H9 (cell line): ENCODE data around the gene TSPAN5. TPM values are rescaled to one million over a fixed set of nuclear protein-coding genes. Genes with fewer than 3 reads are reported as not detected.
A peak's percentile ranks its signal among the peaks of the same experiment; 100 is the strongest.

ENCODE experiments used
- DNase-seq: peaks from one replicate; pipeline ENCODE4 v3.0.0-alpha.2; 2017
- H2AFZ ChIP-seq: one replicate; pipeline ENCODE4 v1.6.1; 2013; ENCODE audit warnings: mild to moderate bottlenecking, low read length, control low read depth, moderate library complexity
- H2AK5ac ChIP-seq: 2 replicates; pipeline ENCODE4 v1.6.1; 2013; ENCODE audit warnings: low read length, control low read depth, mixed read lengths; ENCODE audit not compliant: insufficient read length
- H2BK120ac ChIP-seq: one replicate; pipeline ENCODE4 v1.6.1; 2013; ENCODE audit warnings: low read depth, mild to moderate bottlenecking, low read length, control low read depth, inconsistent platforms; ENCODE audit not compliant: poor library complexity, severe bottlenecking
- H2BK12ac ChIP-seq: 2 replicates; pipeline ENCODE4 v1.6.1; 2013; ENCODE audit warnings: low read length, control low read depth, mixed read lengths, low read depth; ENCODE audit not compliant: insufficient read length
- H2BK15ac ChIP-seq: 2 replicates; pipeline ENCODE4 v1.6.1; 2013; ENCODE audit warnings: low read depth, low read length, control low read depth
- H2BK20ac ChIP-seq: one replicate; pipeline ENCODE4 v1.6.1; 2013; ENCODE audit warnings: low read depth, mild to moderate bottlenecking, low read length, control low read depth, inconsistent platforms; ENCODE audit not compliant: poor library complexity, severe bottlenecking
- H2BK5ac ChIP-seq: 2 replicates; pipeline ENCODE4 v1.6.1; 2013; ENCODE audit warnings: low read length, control low read depth, mixed read lengths; ENCODE audit not compliant: insufficient read length
- H3K14ac ChIP-seq: 2 replicates; pipeline ENCODE4 v1.6.1; 2013; ENCODE audit warnings: low read length, control low read depth; ENCODE audit not compliant: insufficient read depth
- H3K18ac ChIP-seq: 2 replicates; pipeline ENCODE4 v1.6.1; 2013; ENCODE audit warnings: low read depth, mild to moderate bottlenecking, mixed read lengths, low read length, control low read depth; ENCODE audit not compliant: insufficient read length
- H3K23ac ChIP-seq: 2 replicates; pipeline ENCODE4 v1.6.1; 2013; ENCODE audit warnings: low read length, control low read depth, mixed read lengths, low read depth; ENCODE audit not compliant: insufficient read length
- H3K23me2 ChIP-seq: 2 replicates; pipeline ENCODE4 v1.6.1; 2013; ENCODE audit warnings: low read depth, mild to moderate bottlenecking, mixed read lengths, low read length, control low read depth; ENCODE audit not compliant: insufficient read length, poor library complexity, severe bottlenecking
- H3K27ac ChIP-seq: 2 replicates; pipeline ENCODE4 v1.5.1; 2013; ENCODE audit warnings: low read length, control low read depth, mixed read lengths, low read depth; ENCODE audit not compliant: insufficient read length
- H3K27me3 ChIP-seq: 2 replicates; pipeline ENCODE4 v1.6.1; 2013; ENCODE audit warnings: low read length, control low read depth, inconsistent platforms; ENCODE audit not compliant: insufficient read depth
- H3K4ac ChIP-seq: 2 replicates; pipeline ENCODE4 v1.6.1; 2013; ENCODE audit warnings: low read depth, mild to moderate bottlenecking, control low read depth, inconsistent platforms, low read length, moderate library complexity
- H3K4me1 ChIP-seq: 2 replicates; pipeline ENCODE4 v1.6.1; 2013; ENCODE audit warnings: low read length, control low read depth, inconsistent platforms; ENCODE audit not compliant: insufficient read depth
- H3K4me2 ChIP-seq: 2 replicates; pipeline ENCODE4 v1.6.1; 2013; ENCODE audit warnings: low read length, control low read depth, mixed read lengths; ENCODE audit not compliant: insufficient read length, insufficient read depth
- H3K56ac ChIP-seq: 2 replicates; pipeline ENCODE4 v1.6.1; 2013; ENCODE audit warnings: low read depth, mild to moderate bottlenecking, mixed read lengths, low read length, control low read depth; ENCODE audit not compliant: insufficient read length
- H3K79me1 ChIP-seq: 2 replicates; pipeline ENCODE4 v1.6.1; 2013; ENCODE audit warnings: low read depth, mild to moderate bottlenecking, moderate library complexity, low read length, control low read depth, inconsistent platforms; ENCODE audit not compliant: insufficient read depth, poor library complexity, severe bottlenecking
- H3K79me2 ChIP-seq: 2 replicates; pipeline ENCODE4 v1.6.1; 2013; ENCODE audit warnings: low read length, control low read depth, inconsistent platforms; ENCODE audit not compliant: insufficient read depth
- H3K9ac ChIP-seq: 2 replicates; pipeline ENCODE4 v1.6.1; 2013; ENCODE audit warnings: low read length, control low read depth, mixed read lengths; ENCODE audit not compliant: insufficient read length; ENCODE audit errors: extremely low read depth
- H3K9me3 ChIP-seq: one replicate; pipeline ENCODE4 v1.6.1; 2013; ENCODE audit warnings: low read depth, low read length, inconsistent platforms; ENCODE audit not compliant: control insufficient read depth
- H3T11ph ChIP-seq: one replicate; pipeline ENCODE4 v1.6.1; 2013; ENCODE audit warnings: mild to moderate bottlenecking, low read length, control low read depth, inconsistent platforms
- H4K20me1 ChIP-seq: one replicate; pipeline ENCODE4 v1.6.1; 2013; ENCODE audit not compliant: control insufficient read depth, insufficient read length, insufficient read depth
- H4K5ac ChIP-seq: 2 replicates; pipeline ENCODE4 v1.6.1; 2013; ENCODE audit warnings: low read depth, mild to moderate bottlenecking, mixed read lengths, low read length, control low read depth; ENCODE audit not compliant: insufficient read length
- H4K8ac ChIP-seq: replicated peaks from 2 replicates; pipeline ENCODE4 v1.6.1; 2013; ENCODE audit warnings: low read length, control low read depth, mixed read lengths, low read depth; ENCODE audit not compliant: insufficient read length
- H4K91ac ChIP-seq: 2 replicates; pipeline ENCODE4 v1.6.1; 2013; ENCODE audit warnings: low read depth, mild to moderate bottlenecking, moderate library complexity, mixed read lengths, low read length, control low read depth; ENCODE audit not compliant: insufficient read length
- H3K27ac Mint-ChIP-seq, 3 experiments: 2 replicates in 2 of 3; 3 replicates in 1 of 3; pipeline ENCODE4 v1.8.0; 2020 to 2021; ENCODE audit warnings: mixed read lengths in 3 of 3, mild to moderate bottlenecking in 1 of 3, moderate library complexity in 1 of 3
- H3K27me3 Mint-ChIP-seq: 2 replicates; pipeline ENCODE4 v1.8.0; 2021; ENCODE audit warnings: low read depth, mild to moderate bottlenecking, moderate library complexity, mixed read lengths
- H3K36me3 Mint-ChIP-seq, 3 experiments: 2 replicates in 2 of 3; 3 replicates in 1 of 3; pipeline ENCODE4 v1.8.0; 2020 to 2021; ENCODE audit warnings: low read depth in 3 of 3, mixed read lengths in 3 of 3; ENCODE audit not compliant: insufficient read depth in 1 of 3
- H3K4me1 Mint-ChIP-seq, 2 experiments: 2 replicates each; pipeline ENCODE4 v1.8.0; 2020; ENCODE audit warnings: mixed read lengths in 2 of 2
- H3K4me3 Mint-ChIP-seq, 2 experiments: 2 replicates in 1 of 2; 3 replicates in 1 of 2; pipeline ENCODE4 v1.8.0; 2020 to 2021; ENCODE audit warnings: mild to moderate bottlenecking in 2 of 2, mixed read lengths in 2 of 2, moderate library complexity in 1 of 2
- H3K9me3 Mint-ChIP-seq, 2 experiments: 2 replicates in 1 of 2; 3 replicates in 1 of 2; pipeline ENCODE4 v1.8.0; 2020; ENCODE audit warnings: mild to moderate bottlenecking in 2 of 2, mixed read lengths in 2 of 2, moderate library complexity in 1 of 2
- WGBS: extraction: QIAGEN DNeasy Blood & Tissue Kit; methylation state at CpG from one replicate; pipeline ENCODE4 v1.1.7; 2013; ENCODE audit warnings: missing lambda C conversion rate, low lambda C conversion rate, mixed read lengths; ENCODE audit not compliant: insufficient read length; ENCODE audit errors: extremely low coverage; 5-methylcytosine and 5-hydroxymethylcytosine counted together
- total RNA-seq: library from RNA; stranded (reverse); gene quantifications from 2 replicates; pipeline ENCODE4 v1.2.1, GENCODE V29; 2021
- TF ChIP-seq, protein P1 (sequence below): fragments of 200-600 bp; sonication (generic); conservative IDR thresholded peaks from 3 replicates; pipeline ENCODE4 v1.8.0; 2021; ENCODE audit warnings: antibody characterized with exemption, mild to moderate bottlenecking

Gene TSPAN5
- total RNA-seq, 1 experiment from 2014 or later: 7.0 TPM

DNA sequence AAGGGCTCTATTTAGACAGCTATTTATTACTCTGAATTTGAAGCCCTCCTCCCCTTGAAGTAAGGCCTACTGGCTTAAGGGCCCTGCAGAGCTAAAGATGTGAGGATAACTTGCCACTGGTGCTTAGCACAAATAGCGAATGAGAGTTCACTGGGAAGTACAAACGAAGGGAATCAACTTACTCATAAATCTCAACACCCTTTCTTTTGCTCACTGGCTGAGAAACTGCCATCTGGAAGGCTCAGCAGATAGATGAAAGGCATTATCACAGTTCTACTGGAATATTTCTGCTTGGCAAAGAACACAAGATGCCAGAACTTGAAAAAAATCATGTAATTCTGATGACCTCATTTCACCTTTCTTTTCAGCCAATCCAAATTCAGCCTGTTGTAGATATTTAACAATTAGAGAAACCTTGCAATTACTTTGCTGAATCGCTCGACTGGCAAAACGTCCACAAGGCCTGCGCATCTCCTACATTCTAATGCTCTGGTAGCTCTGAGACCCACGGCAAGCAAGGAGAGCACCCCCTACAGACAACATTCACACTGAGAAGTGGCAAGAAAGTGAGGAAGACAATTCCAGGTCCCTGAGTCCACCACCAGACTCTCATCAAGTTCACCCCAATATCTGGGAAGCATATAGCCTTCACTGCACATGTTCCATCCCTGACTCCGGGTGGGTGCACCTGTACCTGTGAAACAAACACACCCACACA, 27.5 kb downstream of the TSPAN5 start:
- Histone ChIP-seq H3K4me2 (no peak overlapping the region), H4K5ac (no peak overlapping the region), H3K27ac (no peak overlapping the region), H3K4me1 (peaks cover 2% of the 10 kb centered on the region; the same call in 1 of the 2 replicates), H4K91ac (no peak overlapping the region), H3K23ac (no peak overlapping the region), H2BK20ac (no peak overlapping the region), H3K9ac (no peak overlapping the region), H2BK15ac (no peak overlapping the region), H3K18ac (no peak overlapping the region), H3K14ac (no peak overlapping the region), H3K56ac (no peak overlapping the region), H3K27me3 (no peaks in the 10 kb centered on the region), H4K8ac (no peak overlapping the region), H3K79me2 (no peaks in the 10 kb centered on the region), H2BK12ac (no peak overlapping the region), H3T11ph (no peak overlapping the region), H3K23me2 (no peaks in the 10 kb centered on the region), H2BK120ac (no peak overlapping the region), H3K9me3 (no peaks in the 10 kb centered on the region), H2BK5ac (no peak overlapping the region), H3K4ac (no peak overlapping the region), H3K79me1 (no peaks in the 10 kb centered on the region), H2AFZ (no peak overlapping the region), H4K20me1 (peaks cover 2% of the 10 kb centered on the region), H2AK5ac (no peak overlapping the region)
- no peaks in the 10 kb centered on the region; the same call in 1 of the 2 replicates for H3K27me3 Mint-ChIP-seq
- no peak for DNase-seq
- no CpG with 5 or more reads among the region's 8 CpGs for WGBS
- H3K9me3 Mint-ChIP-seq: no peaks in the 10 kb centered on the region
- no peak overlapping the region; a peak in 1 of 7 replicates for H3K27ac Mint-ChIP-seq
- no peaks in the 10 kb centered on the region for H3K36me3 Mint-ChIP-seq
- TF ChIP-seq, protein P1, sequence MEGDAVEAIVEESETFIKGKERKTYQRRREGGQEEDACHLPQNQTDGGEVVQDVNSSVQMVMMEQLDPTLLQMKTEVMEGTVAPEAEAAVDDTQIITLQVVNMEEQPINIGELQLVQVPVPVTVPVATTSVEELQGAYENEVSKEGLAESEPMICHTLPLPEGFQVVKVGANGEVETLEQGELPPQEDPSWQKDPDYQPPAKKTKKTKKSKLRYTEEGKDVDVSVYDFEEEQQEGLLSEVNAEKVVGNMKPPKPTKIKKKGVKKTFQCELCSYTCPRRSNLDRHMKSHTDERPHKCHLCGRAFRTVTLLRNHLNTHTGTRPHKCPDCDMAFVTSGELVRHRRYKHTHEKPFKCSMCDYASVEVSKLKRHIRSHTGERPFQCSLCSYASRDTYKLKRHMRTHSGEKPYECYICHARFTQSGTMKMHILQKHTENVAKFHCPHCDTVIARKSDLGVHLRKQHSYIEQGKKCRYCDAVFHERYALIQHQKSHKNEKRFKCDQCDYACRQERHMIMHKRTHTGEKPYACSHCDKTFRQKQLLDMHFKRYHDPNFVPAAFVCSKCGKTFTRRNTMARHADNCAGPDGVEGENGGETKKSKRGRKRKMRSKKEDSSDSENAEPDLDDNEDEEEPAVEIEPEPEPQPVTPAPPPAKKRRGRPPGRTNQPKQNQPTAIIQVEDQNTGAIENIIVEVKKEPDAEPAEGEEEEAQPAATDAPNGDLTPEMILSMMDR: peak; percentile 56
- no peak overlapping the region for H3K4me3 Mint-ChIP-seq
- peaks cover 23 to 33% of the 10 kb centered on the region in 2 experiments for H3K4me1 Mint-ChIP-seq
